NCI-H2171 (cell line): Measurements from ENCODE around the gene UGT1A9.
"Not testable (repeated sequence)": the region's sequence is repeated elsewhere in the genome, so short reads cannot be mapped to it uniquely, and the experiment has no call there.

Source experiments
- DNase-seq: peaks from one replicate; lab custom pipeline; 2025; lab: John Stamatoyannopoulos, UW

The UGT1A9 gene

GRCh38 chr2:233671290-233672161 lies at the start of gene UGT1A9:
Gene UGT1A9, plus strand, starts transcription at chr2:233671898. Its CDS starts 37 bp downstream, at chr2:233671935.
- DNase-seq: no peak

GRCh38 chr2:233627331-233628025 lies 44.2 kb upstream of the UGT1A9 start:
- no peak for DNase-seq

- not testable (repeated sequence) for DNase-seq
These were observed 35.4 kb upstream of the UGT1A9 start, which contains the start of gene UGT1A10 for GRCh38 chr2:233636306-233636705. Gene UGT1A10, plus strand, starts transcription at chr2:233636448. Its CDS starts 75 bp downstream, at chr2:233636523.

DNA sequence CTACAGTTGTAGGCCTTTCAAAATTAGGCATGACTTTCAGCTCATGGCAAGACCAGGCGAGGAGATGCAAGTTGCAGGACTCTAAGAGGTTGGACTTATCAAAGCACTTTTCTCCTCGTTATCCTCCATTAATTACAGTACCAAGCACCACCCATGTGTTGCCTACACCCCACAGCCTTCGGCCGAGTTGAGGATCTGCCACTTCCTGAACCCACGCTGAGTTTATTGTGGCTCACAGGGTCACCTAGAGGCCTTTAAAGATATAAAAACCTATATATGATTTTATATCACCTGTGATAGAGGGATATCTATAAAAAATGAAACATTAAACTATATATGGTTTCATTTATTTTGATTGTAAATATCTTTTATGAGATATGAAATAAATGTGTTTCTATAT lies 32.9 kb upstream of the UGT1A9 start:
- no peak for DNase-seq

DNA sequence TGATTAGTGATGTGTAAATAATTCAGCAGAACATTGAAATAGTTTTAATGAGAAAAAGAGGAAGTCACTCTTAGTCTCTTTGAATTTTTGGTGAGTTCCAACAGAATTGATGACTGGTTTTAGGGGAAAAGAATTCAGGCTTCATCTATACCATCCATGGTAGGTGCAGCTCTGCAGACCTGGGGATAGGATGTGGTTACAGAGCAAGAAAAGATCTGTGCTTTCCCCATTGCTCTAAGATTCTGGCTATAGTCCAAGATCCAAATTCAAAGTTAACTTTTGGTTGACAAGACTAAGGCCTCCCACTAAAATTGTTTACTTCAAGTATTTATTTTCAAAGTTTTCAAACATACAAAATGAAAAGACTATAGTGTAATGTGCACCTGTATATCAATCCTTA lies 31.8 kb upstream of the UGT1A9 start:
- no peak for DNase-seq

GRCh38 chr2:233643128-233643527 lies 28.6 kb upstream of the UGT1A9 start:
- DNase-seq: no peak

DNA sequence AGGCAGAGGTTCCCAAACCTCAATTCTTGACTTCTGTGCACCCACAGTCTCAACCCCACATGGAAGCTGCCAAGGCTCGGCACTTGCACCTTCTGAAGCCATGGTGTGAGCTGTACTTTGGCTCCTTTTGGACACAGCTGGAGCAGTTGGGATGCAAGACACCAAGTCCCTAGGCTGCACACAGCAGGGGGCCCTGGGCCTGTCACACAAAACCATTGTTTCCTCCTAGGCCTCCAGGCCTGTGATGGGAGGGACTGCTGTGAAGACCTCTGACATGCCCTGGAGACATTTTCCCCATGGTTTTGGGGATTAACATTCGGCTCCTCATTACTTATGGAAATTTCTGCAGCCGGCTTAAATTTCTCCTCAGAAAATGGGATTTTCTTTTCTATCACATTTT lies 25.7 kb upstream of the UGT1A9 start:
- not testable (repeated sequence) for DNase-seq

GRCh38 chr2:233650981-233651380 lies 20.7 kb upstream of the UGT1A9 start:
- DNase-seq: no peak

DNA sequence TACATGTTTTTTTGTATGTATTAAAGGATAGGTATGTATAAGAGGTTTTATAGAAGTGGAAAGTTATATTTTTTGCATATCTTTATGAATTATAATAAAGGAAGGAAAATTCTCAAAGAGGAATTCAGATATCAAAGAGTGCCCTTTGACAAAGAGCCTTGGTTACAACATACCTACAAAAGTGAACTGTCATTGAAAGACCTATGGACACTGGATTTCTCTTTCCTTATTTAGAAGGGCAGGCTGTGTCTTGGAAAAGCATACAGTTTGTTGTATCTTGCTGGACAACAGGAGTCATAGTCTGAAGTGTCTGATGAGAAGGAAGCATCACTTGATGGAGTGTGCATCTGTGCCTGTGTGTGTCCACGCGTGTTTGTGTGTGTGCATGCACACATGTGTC lies 20.3 kb upstream of the UGT1A9 start:
- DNase-seq: no peak

- DNase-seq: no peak
These were observed 17.2 kb upstream of the UGT1A9 start for GRCh38 chr2:233654501-233654900.

DNA sequence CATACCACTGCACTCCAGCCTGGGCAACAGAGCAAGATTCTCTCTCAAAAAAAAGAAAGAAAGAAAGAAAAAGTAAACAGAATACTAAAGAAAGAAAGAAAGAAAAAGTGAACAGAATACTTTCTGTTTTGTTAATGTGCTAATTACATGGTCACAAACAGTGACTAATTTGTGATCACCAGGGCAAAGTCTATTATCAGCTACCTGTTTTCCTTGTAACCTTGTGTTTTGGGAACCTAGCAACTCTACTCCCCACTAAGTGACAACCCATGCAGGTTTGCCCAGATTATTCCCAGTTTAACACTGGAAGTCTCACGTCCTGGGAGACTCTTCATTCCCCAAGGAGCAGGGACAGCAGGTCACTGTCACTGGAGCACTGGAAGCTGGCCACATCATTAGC lies 16.7 kb upstream of the UGT1A9 start:
- DNase-seq: no peak

DNA sequence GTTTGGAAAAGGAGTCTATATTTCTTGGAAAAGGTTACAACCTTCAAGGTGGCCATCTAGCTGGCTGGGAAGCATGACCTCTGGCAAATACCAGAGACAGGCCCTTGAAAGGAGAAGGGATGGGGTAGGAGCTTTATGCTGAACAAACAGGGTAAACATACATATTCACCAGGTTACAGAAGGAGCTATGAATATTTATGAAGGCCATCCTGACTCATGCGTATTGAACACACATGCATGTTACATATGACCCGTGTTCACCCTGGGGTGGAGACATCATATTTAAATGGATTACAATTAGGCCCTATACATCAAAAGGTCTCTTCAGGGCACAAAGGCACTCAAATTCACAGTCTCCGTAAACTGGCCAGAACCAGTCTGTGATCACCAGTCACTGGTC lies 15.8 kb upstream of the UGT1A9 start:
- not testable (repeated sequence) for DNase-seq

DNA sequence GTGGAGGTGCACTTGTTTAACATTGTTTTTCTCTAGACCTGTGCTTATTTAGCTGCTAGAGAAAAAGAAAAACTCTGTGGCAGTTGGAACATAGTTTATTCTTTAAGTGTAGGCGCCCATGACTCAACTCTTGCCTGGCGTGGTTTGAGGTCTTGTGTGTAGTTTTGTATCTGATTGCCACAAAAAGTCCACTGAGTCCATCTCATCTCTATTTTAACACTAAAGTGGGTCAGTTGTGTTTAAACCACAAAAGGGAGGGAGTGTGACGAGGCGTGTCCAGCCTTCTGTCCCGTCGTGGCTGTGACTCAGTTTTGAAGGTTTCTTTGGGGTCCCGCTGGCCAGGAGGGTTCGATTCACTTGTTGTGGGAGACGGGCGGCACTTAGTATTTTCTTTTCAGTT lies 15.3 kb upstream of the UGT1A9 start:
- no peak for DNase-seq

DNA sequence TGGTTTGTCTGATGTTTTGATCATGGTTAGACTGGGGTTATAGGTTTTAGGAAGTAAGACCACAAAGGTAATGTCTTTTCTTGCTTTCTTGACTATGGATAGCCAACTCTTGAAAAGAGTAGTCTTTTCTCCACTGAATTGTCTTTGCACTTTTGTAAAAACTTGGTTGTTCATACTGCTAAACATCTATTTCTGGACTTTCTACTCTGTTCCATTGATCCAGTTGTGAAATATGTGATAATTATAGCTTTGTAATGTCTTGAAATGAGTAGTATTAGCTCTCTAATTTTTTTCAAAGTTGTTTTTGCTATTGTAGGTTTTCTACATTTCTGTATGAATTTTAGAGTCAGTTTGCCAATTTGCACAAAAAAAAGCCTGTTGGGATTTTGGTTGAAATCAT lies 13.1 kb upstream of the UGT1A9 start:
- DNase-seq: no peak

GRCh38 chr2:233663911-233664310 lies 7.8 kb upstream of the UGT1A9 start:
- no peak for DNase-seq

GRCh38 chr2:233668605-233669260 lies 3.0 kb upstream of the UGT1A9 start:
- no peak for DNase-seq

DNA sequence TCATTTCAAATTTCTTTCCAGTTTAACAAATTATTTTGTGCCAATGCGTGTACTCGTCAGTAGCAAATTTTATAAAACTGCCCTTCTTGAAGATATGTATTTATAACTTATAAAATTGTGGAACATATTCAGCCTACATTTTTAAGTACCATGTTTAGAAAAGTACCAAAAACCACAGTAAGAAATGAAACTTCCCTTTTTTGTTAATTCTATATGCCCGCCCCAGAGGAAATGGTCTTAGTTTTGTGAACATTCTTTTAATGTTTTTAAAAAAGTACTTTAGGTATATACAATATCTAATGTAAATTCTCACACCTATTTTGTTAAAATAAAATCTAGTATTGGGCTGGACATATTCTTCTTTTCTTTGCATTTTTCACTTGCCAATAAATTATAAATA lies 1.2 kb downstream of the UGT1A9 start:
- no peak for DNase-seq

DNA sequence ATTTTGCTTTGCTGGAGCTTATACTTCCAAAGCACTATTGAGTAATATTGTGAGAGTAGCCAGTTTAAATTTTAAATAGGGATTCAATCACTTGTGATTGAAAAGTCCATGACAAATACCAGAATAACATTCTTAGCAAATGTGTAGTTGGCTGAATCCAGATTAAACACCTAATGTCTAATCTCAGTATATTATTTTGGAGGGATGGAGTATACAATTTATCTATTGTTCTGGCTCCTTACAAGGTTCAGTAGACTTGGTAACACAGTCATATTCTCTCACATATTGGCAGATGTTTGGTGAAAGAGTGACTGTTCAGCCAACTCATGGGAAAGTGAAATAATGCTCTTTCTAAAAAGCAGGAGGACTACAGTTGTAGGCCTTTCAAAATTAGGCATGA lies 2.2 kb downstream of the UGT1A9 start:
- DNase-seq: no peak

DNA sequence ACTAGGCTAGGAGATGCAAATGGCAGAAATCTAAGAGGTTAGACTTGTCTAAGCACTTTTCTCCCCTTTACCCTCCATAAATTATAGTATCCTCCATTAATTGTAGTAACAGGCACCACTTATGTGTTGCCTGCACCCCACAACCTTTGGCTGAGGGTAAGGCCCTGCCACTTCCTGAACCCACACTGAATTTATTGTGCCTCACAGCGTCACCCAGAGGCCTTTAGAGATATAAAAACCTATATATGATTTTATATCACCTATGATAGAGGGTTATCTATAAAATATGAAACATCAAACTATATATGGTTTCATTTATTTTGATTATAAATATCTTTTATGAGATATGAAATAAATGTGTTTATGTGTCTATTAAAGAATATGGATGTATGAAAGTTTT lies 2.6 kb downstream of the UGT1A9 start:
- DNase-seq: no peak

- DNase-seq: peak; percentile 31
These were observed 3.3 kb downstream of the UGT1A9 start for GRCh38 chr2:233674995-233675394.

DNA sequence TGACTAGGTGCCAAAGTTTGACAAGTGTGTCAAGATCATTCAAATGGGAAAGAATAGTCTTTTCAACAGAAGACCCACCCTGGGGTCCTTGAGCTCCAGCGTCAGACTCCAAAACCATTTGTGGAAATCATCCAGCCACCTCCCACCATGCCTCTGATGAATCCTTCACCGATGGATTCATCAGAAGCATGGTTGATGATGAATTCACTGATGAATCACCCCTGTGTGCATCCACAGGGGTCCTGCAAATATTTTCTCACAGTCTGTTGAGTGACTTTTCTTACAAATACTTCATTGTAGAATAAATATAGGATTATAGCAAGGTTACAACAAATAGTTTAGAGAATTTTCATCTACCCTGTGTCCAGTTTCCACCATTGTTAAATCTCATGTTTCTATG lies 4.3 kb downstream of the UGT1A9 start:
- no peak for DNase-seq

- DNase-seq: no peak
These were observed 7.5 kb downstream of the UGT1A9 start for GRCh38 chr2:233679196-233679595.
